CD14-positive monocyte (primary cell): Measurements from ENCODE around the gene ZNF610. TPM values are rescaled to one million over a fixed set of nuclear protein-coding genes. Genes with fewer than 3 reads are reported as not detected.

Source experiments
- DNase-seq, 3 donors: peaks; one replicate each; pipeline ENCODE4 v3.0.0-alpha.2; 2011 to 2022
- H2AFZ ChIP-seq: 2 replicates; pipeline ENCODE4 v1.6.0; 2012; ENCODE audit warnings: mild to moderate bottlenecking, low read depth, low read length, inconsistent platforms; ENCODE audit not compliant: insufficient read depth, poor library complexity, severe bottlenecking
- H3K27ac ChIP-seq, 2 donors: 1 replicate in 1 of 2; 2 replicates in 1 of 2; pipeline ENCODE4 v1.5.1; 2012 to 2013; ENCODE audit warnings: low read length in 2 of 2, control low read depth in 1 of 2, inconsistent platforms in 1 of 2, low read depth in 1 of 2, mild to moderate bottlenecking in 1 of 2
- H3K27me3 ChIP-seq, 2 donors: one replicate each; pipeline versions ENCODE4 v1.6.0 to v1.6.1; 2011 to 2013; ENCODE audit warnings: low read length in 2 of 2; ENCODE audit not compliant: control insufficient read depth in 2 of 2, insufficient read depth in 2 of 2
- H3K36me3 ChIP-seq, 2 donors: replicated peaks in 1 of 2; 1 replicate in 1 of 2; 2 replicates in 1 of 2; pipeline versions ENCODE4 v1.5.1 to v1.6.1; 2012 to 2013; ENCODE audit warnings: low read length in 2 of 2, control low read depth in 1 of 2, inconsistent platforms in 1 of 2, mild to moderate bottlenecking in 1 of 2; ENCODE audit not compliant: insufficient read depth in 2 of 2, control insufficient read depth in 1 of 2
- H3K4me1 ChIP-seq, 2 donors: 1 replicate in 1 of 2; 2 replicates in 1 of 2; pipeline versions ENCODE4 v1.5.1 to v1.6.1; 2012 to 2013; ENCODE audit warnings: low read length in 2 of 2, control low read depth in 1 of 2, inconsistent platforms in 1 of 2, mild to moderate bottlenecking in 1 of 2, moderate library complexity in 1 of 2; ENCODE audit not compliant: insufficient read depth in 2 of 2, control insufficient read depth in 1 of 2
- H3K4me2 ChIP-seq: replicated peaks from 2 replicates; pipeline ENCODE3; 2012; ENCODE audit warnings: low read length, moderate library complexity, mild to moderate bottlenecking; ENCODE audit not compliant: poor library complexity, severe bottlenecking; ENCODE audit errors: extremely low read depth
- H3K4me3 ChIP-seq, 3 experiments: fragments of 200-600 bp in 1 of 3; sonication (generic) in 1 of 3; replicated peaks in 1 of 3; 1 replicate in 2 of 3; 2 replicates in 1 of 3; pipeline ENCODE4 v1.5.1; 2011 to 2013; ENCODE audit warnings: low read length in 3 of 3, mild to moderate bottlenecking in 3 of 3, control low read depth in 2 of 3, low read depth in 2 of 3, inconsistent platforms in 1 of 3, moderate library complexity in 1 of 3
- H3K79me2 ChIP-seq: 2 replicates; pipeline ENCODE4 v1.6.0; 2012; ENCODE audit warnings: mild to moderate bottlenecking, control low read depth, inconsistent platforms, low read length, moderate library complexity; ENCODE audit not compliant: insufficient read depth
- H3K9ac ChIP-seq: 2 replicates; pipeline ENCODE4 v1.6.0; 2017; ENCODE audit warnings: low read length, mild to moderate bottlenecking; ENCODE audit not compliant: insufficient read depth, poor library complexity, severe bottlenecking
- H3K9me3 ChIP-seq, 2 donors: replicated peaks in 1 of 2; 1 replicate in 1 of 2; 2 replicates in 1 of 2; pipeline versions ENCODE4 v1.5.1 to v1.6.1; 2012 to 2013; ENCODE audit warnings: low read length in 2 of 2, control low read depth in 1 of 2; ENCODE audit not compliant: control insufficient read depth in 1 of 2, insufficient read depth in 1 of 2
- H4K20me1 ChIP-seq: 2 replicates; pipeline ENCODE4 v1.6.0; 2012; ENCODE audit warnings: mild to moderate bottlenecking, low read length, control low read depth, moderate library complexity; ENCODE audit not compliant: insufficient read depth
- H3K27ac Mint-ChIP-seq, 7 donors: one replicate each; pipeline ENCODE4 v1.8.0; 2020; ENCODE audit warnings: mild to moderate bottlenecking in 7 of 7, mixed read lengths in 7 of 7, moderate library complexity in 6 of 7, inconsistent platforms in 2 of 7
- H3K27me3 Mint-ChIP-seq, 3 donors: one replicate each; pipeline ENCODE4 v1.8.0; 2021 to 2022; ENCODE audit warnings: low read depth in 3 of 3, mild to moderate bottlenecking in 3 of 3, mixed read lengths in 3 of 3, moderate library complexity in 3 of 3, inconsistent platforms in 1 of 3
- H3K36me3 Mint-ChIP-seq, 2 donors: one replicate each; pipeline ENCODE4 v1.8.0; 2020; ENCODE audit warnings: mixed read lengths in 2 of 2, inconsistent platforms in 1 of 2, mild to moderate bottlenecking in 1 of 2
- H3K4me1 Mint-ChIP-seq: one replicate; pipeline ENCODE4 v1.8.0; 2020; ENCODE audit warnings: mild to moderate bottlenecking, mixed read lengths
- H3K4me3 Mint-ChIP-seq, 2 donors: one replicate each; pipeline ENCODE4 v1.8.0; 2020; ENCODE audit warnings: mild to moderate bottlenecking in 2 of 2, mixed read lengths in 2 of 2, moderate library complexity in 1 of 2
- H3K9me3 Mint-ChIP-seq, 7 donors: one replicate each; pipeline ENCODE4 v1.8.0; 2020 to 2022; ENCODE audit warnings: mixed read lengths in 7 of 7, mild to moderate bottlenecking in 6 of 7, moderate library complexity in 6 of 7, inconsistent platforms in 2 of 7
- CTCF ChIP-seq: fragments of 200-600 bp; IDR thresholded peaks from one replicate; pipeline ENCODE4 v1.8.0; 2022; ENCODE audit warnings: antibody characterized with exemption, mild to moderate bottlenecking
- WGBS: methylation state at CpG from one replicate; pipeline ENCODE4 v1.1.5; 2013; ENCODE audit warnings: missing lambda C conversion rate; ENCODE audit not compliant: insufficient coverage; 5-methylcytosine and 5-hydroxymethylcytosine counted together
- intact Hi-C, 2 donors: fragments of 100-400 bp; cut with micrococcal nuclease; formaldehyde crosslinking; loops; one replicate each; pipeline versions ENCODE4 v1.15.0 to v1.15.1; 2023
- polyA plus RNA-seq, 3 donors: library from polyadenylated mRNA; depleted of rRNA in 1 of 3; unstranded in 2 of 3; stranded (reverse) in 1 of 3; fragments of 300-500 nt in 2 of 3; fragments of >200 nt in 1 of 3; fragmentation: Illumina TruSeq in 2 of 3; gene quantifications; 1 replicate in 2 of 3; 2 replicates in 1 of 3; pipeline ENCODE4 v1.2.3, GENCODE V29; 2012 to 2021

Gene ZNF610
- polyA plus RNA-seq, 3 donors, result not detected

- Mint-ChIP-seq H3K4me3 (no peak overlapping the region), H3K27ac (no peak overlapping the region), H3K36me3 (peaks cover 56 to 57% of the 10 kb centered on the region in 2 donors), H3K27me3 (no peaks in the 10 kb centered on the region), H3K9me3 (peaks cover 80 to 98% (median 95%) of the 10 kb centered on the region in 7 donors), H3K4me1 (no peaks in the 10 kb centered on the region)
- intact Hi-C loops, result no loop called here
- Histone ChIP-seq H3K4me2 (no peak overlapping the region), H3K4me1 (no peaks in the 10 kb centered on the region), H2AFZ (no peak overlapping the region), H3K27me3 (no peaks in the 10 kb centered on the region), H3K27ac (no peak overlapping the region), H3K9ac (no peak overlapping the region), H3K4me3 (peak overlapping the region in 1 of 3 experiments; percentile 56), H3K9me3 (peaks cover 44 to 99% of the 10 kb centered on the region in 2 donors), H4K20me1 (no peaks in the 10 kb centered on the region), H3K36me3 (peaks cover 51 to 62% of the 10 kb centered on the region in 2 donors), H3K79me2 (no peaks in the 10 kb centered on the region)
- DNase-seq, result no peak
- no peak for TF ChIP-seq CTCF
- no CpG with 5 or more reads among the region's 6 CpGs for WGBS
These were observed 13.6 kb upstream of the ZNF610 start for GRCh38 chr19:52322429-52322828.

- no peak overlapping the region for H3K27ac Mint-ChIP-seq
- WGBS, result 88% methylated on average over 8 of the region's 10 CpGs
- Histone ChIP-seq H3K9me3 (peaks cover 82 to 90% of the 10 kb centered on the region in 2 donors), H3K4me1 (peaks cover 6 to 8% of the 10 kb centered on the region in 2 donors), H3K27me3 (no peaks in the 10 kb centered on the region), H3K79me2 (no peaks in the 10 kb centered on the region), H4K20me1 (no peaks in the 10 kb centered on the region), H3K4me3 (peak overlapping the region in 1 of 3 experiments; percentile 27), H3K9ac (no peak overlapping the region), H2AFZ (no peak overlapping the region), H3K4me2 (no peak overlapping the region), H3K36me3 (no peaks in the 10 kb centered on the region), H3K27ac (no peak overlapping the region)
- H3K9me3 Mint-ChIP-seq, result peaks cover 55 to 96% (median 88%) of the 10 kb centered on the region in 7 donors
- H3K36me3 Mint-ChIP-seq, result peaks cover 1 to 8% of the 10 kb centered on the region in 2 donors
- peaks cover 4% of the 10 kb centered on the region for H3K4me1 Mint-ChIP-seq
- H3K27me3 Mint-ChIP-seq, result peaks cover 0 to 2% (median 0%) of the 10 kb centered on the region in 3 donors
- no peak overlapping the region for H3K4me3 Mint-ChIP-seq
- TF ChIP-seq CTCF, result no peak
- intact Hi-C loops, result no loop called here
- DNase-seq, result no peak
These were observed 4.3 kb upstream of the ZNF610 start for GRCh38 chr19:52331757-52332156.
